ENCODE measurements around the gene NAA80.

- no peak for TF ChIP-seq POLR2AphosphoS5 (IDR thresholded peaks at IDR 0.05; ENCODE audit: borderline replicate concordance, low read depth, low read length)
- no peak for TF ChIP-seq EZH2 (IDR thresholded peaks at IDR 0.05)
These were observed 29.2 kb downstream of the NAA80 start for GRCh38 chr3:50269977-50270413.

Measured in SK-N-MC (cell line).